Stimulated activated memory B cell treated with anti-CD40 and anti-IgM and Interleukin-4, amounts not matched to agents 10 μg/mL and 1 μg/mL and 100 μg/mL, for 72 hours (primary cell): Measurements from ENCODE around the gene USF2.
"Not testable (repeated sequence)": the region's sequence is repeated elsewhere in the genome, so short reads cannot be mapped to it uniquely, and the experiment has no call there.

Source experiments
- ATAC-seq: fragments of 150-1000 bp; cut with Tn5 transposase; 2 replicates; pipeline ENCODE4 v1.10.0; 2021
- H3K27ac Mint-ChIP-seq: one replicate; pipeline ENCODE4 v1.8.0; 2022; ENCODE audit warnings: mild to moderate bottlenecking, mixed read lengths
- H3K27me3 Mint-ChIP-seq: one replicate; pipeline ENCODE4 v1.8.0; 2022; ENCODE audit warnings: mixed read lengths
- H3K36me3 Mint-ChIP-seq: one replicate; pipeline ENCODE4 v1.8.0; 2022; ENCODE audit warnings: mixed read lengths
- H3K4me1 Mint-ChIP-seq: one replicate; pipeline ENCODE4 v1.8.0; 2022; ENCODE audit warnings: mixed read lengths
- H3K4me3 Mint-ChIP-seq: one replicate; pipeline ENCODE4 v1.8.0; 2022; ENCODE audit warnings: mild to moderate bottlenecking, moderate library complexity, mixed read lengths
- H3K9me3 Mint-ChIP-seq: one replicate; pipeline ENCODE4 v1.8.0; 2022; ENCODE audit warnings: mixed read lengths

Gene USF2, protein sequence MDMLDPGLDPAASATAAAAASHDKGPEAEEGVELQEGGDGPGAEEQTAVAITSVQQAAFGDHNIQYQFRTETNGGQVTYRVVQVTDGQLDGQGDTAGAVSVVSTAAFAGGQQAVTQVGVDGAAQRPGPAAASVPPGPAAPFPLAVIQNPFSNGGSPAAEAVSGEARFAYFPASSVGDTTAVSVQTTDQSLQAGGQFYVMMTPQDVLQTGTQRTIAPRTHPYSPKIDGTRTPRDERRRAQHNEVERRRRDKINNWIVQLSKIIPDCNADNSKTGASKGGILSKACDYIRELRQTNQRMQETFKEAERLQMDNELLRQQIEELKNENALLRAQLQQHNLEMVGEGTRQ

DNA sequence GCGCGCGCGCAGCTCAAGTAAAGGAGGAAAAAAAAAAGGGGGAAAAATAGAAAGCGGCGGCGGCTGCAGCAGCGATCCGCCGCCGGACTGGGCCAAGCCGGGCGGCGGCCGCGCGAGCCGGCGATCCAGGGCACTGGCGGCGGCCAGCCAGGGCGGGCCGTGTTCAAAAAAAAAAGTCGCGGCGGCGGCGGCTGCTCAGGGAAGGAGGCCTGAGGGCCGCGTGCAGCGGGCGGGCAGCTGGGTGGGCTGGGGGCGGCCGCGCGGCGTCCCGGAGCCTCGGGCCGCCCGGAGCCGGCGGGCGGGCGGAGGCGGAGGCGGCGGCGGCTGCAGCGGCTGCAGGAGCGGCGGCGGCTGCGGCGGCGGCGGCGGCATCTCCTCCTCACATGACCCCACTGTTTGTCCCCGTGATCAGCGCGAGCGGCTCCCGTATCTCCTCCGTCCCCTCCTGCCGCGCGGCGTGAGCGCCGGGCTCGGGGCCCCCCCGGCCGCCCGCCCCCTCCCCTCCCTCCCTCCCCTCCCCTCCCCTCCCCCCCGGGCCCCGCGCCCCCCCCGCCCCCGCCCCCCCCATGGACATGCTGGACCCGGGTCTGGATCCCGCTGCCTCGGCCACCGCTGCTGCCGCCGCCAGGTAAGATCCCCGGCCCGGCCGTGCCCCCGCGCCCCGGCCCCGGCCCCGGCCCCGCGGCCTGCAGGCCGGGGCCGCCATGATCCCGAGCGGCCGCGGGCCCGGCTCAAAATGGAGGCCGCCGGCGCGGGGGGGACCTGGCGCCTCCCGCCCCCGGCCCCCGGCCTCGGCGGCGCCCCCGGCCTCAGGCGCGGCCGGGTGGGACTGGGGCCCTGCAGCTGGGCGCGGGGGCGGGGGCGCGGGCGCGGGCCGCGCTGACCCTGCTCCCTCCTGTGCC, at the start of gene USF2:
TSS of gene USF2 (plus strand) at position 427 of the 902 bp plus-strand sequence. CDS start at position 567, 140 bp downstream.
- ATAC-seq = peak; percentile 40
- Mint-ChIP-seq H3K9me3 (no peaks in the 10 kb centered on the region), H3K36me3 (peaks cover 36% of the 10 kb centered on the region), H3K4me3 (peak within 1 kb of the TSS; percentile 95), H3K27me3 (no peaks in the 10 kb centered on the region), H3K27ac (peak within 1 kb of the TSS; percentile 98), H3K4me1 (peaks cover 75% of the 10 kb centered on the region)

DNA sequence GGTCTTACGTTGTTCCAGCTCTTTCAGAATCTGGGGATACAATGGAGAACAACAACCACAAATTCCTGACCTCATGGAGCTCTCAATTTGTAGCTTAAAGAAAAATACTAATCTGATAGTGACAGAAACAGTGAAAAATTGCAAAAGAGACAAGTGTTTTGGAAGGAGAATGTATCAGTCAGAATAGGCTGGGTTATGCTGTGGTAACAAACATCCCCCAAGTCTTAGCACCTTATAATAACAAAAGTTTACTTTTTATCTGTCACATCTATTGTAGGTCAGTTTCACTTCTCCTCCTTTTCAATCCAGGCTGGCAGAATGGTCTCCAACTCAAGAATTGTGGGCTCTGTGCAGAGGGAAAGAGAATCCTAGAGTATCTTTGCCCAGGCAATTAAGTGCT, 49.8 kb upstream of the USF2 start:
- ATAC-seq = no peak
- Mint-ChIP-seq H3K4me3 (no peak overlapping the region), H3K27ac (no peak overlapping the region), H3K9me3 (peaks cover 3% of the 10 kb centered on the region), H3K36me3 (no peaks in the 10 kb centered on the region), H3K27me3 (no peaks in the 10 kb centered on the region), H3K4me1 (peaks cover 31% of the 10 kb centered on the region)

DNA sequence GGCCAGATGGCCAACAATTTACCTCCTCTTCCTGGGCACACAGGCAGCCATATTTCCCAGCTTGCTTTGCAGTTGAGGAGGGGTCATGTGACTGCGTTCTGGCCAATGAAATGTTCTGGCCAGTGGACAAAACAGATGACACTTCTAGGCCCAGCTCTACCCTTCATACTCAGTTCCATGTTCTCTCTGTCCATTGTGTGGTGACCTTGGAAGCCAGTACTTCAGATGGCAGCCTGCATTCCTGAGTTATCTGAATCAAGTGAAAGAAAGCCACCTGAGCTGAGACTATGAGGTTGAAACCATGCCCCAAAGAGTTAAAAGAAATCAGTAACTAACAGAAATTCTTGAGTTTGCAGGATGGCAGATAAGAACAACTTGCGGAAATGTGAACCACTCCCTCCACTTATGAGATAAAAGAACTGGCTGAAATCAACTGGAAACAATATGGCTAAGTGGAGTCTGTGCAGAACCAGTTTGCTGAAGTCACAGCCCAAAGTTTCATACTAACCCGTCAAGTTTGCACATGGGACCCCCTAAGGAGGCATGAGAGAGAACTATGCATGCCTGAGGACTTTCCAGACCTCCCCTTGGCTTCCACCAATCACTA, 48.3 kb upstream of the USF2 start:
- peaks cover 26% of the 10 kb centered on the region for H3K4me1 Mint-ChIP-seq
- peaks cover 3% of the 10 kb centered on the region for H3K9me3 Mint-ChIP-seq
- no peaks in the 10 kb centered on the region for H3K27me3 Mint-ChIP-seq
- no peak for ATAC-seq
- H3K27ac Mint-ChIP-seq = no peak overlapping the region
- H3K36me3 Mint-ChIP-seq = no peaks in the 10 kb centered on the region
- no peak overlapping the region for H3K4me3 Mint-ChIP-seq

DNA sequence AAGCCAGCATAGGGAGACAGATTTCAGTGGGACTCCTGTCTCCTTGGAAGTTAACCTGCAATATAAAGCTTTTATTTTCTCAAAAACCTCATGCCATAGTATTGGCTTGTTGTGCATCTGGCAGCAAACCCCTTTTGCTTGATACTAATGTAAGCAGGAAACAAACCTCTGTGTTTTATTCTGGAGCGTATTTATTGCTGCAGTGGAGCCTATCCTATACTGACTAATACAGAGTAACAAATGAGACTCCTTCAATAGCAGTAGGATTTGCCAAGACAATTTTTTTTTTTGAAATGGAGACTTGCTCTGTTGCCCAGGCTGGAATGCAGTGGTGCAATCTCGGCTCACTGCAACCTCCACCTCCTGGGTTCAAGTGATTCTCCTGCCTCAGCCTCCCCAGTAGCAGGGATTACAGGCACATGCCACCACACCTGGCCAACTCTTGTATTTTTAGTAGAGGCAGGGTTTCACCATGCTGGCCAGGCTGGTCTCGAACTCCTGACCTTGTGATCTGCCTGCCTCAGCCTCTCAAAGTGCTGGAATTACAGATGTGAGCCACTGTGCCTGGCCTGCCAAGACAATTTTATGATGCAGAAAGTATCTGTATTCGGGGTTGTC, 47.7 kb upstream of the USF2 start:
- H3K4me1 Mint-ChIP-seq = peaks cover 26% of the 10 kb centered on the region
- not testable (repeated sequence) for H3K36me3 Mint-ChIP-seq, H3K4me3 Mint-ChIP-seq, H3K9me3 Mint-ChIP-seq, ATAC-seq, H3K27ac Mint-ChIP-seq, H3K27me3 Mint-ChIP-seq

DNA sequence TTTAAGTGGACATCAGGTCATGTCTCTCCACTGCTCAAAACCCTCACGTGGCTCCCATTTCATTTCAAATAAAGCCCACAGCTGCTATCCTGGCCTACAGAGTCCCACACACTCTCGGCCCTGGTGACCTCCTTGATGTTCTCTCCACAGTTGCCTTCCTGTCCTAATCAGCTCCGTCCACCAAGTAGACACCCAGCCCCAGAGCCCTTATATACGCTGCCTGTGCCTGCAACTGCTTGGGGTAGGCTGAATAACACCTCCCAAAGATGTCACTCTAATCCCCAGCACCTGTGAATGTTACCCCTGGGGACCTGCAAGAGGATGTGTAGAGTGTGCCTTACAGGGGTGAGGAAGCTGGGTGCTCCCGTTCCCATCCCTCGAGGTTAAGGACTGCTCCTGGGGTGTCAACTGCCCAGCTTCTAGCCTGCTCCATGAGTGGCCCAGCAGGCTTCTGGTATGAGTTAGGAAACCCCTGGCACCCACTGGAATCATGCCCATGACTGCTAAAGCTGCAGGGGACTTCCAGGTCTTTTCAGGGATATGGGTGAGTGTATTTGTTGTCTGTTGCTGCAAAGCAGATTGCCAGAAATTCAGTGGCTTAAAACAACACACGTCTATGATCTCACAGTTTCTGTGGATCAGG, 46.3 kb upstream of the USF2 start:
- no peak overlapping the region for H3K4me3 Mint-ChIP-seq
- peaks cover 17% of the 10 kb centered on the region for H3K4me1 Mint-ChIP-seq
- H3K27ac Mint-ChIP-seq = no peak overlapping the region
- ATAC-seq = no peak
- no peaks in the 10 kb centered on the region for H3K36me3 Mint-ChIP-seq
- H3K27me3 Mint-ChIP-seq = no peaks in the 10 kb centered on the region
- H3K9me3 Mint-ChIP-seq = peaks cover 3% of the 10 kb centered on the region

DNA sequence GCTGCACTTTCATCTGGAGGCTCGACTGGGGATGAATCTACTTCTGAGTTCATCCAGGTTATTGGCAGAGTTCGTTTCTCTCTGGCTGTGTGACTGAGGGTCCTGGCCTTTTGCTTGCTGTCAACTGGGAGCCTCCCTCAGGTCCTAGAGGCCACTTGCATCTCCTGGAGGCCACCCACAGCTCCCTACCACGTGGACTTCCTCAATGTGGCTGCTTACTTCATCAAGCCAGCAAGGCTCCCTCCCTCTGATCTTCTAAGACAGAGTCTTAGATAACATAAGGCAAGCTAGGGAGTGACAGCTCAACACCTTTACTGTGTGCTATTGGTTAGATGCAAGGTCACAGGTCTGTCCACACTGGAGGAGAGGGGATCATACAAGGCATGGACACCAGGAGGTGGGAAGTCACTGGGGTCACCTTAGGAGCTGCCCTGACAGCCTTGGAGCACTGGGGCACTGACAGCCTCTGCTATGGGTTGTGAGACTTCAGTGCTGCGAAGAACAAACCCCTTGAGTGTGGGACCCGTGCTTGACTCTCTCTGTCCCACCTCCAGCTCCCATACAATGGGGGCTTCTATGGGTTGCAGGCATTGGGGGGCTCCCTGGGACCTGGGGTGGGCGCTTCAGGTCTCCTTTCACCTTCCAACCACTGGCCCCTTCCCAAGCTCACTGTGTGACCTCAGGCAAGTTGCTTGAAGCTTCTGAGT, 45.5 kb upstream of the USF2 start:
- H3K27ac Mint-ChIP-seq = no peak overlapping the region
- no peaks in the 10 kb centered on the region for H3K27me3 Mint-ChIP-seq
- H3K36me3 Mint-ChIP-seq = no peaks in the 10 kb centered on the region
- peaks cover 3% of the 10 kb centered on the region for H3K9me3 Mint-ChIP-seq
- H3K4me3 Mint-ChIP-seq = no peak overlapping the region
- H3K4me1 Mint-ChIP-seq = peaks cover 17% of the 10 kb centered on the region
- ATAC-seq = no peak

DNA sequence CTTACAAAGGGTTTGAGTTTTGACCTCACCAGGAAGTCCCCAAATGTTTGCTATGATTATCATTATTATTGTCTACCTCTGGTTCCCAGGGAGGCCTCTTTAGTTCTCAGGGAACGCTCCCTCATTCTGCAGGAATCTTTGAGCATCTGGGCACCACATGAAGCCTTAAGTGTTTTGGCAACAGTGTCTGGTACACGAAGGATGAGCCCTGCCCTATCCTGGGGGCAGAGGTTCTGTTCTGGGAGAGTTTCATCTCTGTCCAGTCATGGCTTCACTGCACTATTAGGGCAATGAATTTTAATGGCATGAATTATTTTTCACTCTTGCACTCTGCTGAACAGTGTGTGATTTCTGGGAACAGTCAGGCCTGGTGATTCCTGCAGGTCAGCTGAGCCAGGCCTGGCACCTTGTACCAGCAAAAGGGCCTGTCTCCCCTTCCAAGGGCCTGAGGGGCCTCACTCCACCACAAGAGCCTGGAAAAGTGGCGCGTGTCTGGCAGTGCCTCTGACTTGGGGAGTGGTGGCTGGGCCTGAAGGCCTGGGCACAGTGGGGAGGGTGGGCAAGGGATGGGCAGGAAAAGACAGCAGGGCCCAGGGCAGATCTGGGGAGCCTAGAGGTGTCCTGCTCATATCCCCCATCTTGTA, 44.8 kb upstream of the USF2 start:
- no peak overlapping the region for H3K4me3 Mint-ChIP-seq

DNA sequence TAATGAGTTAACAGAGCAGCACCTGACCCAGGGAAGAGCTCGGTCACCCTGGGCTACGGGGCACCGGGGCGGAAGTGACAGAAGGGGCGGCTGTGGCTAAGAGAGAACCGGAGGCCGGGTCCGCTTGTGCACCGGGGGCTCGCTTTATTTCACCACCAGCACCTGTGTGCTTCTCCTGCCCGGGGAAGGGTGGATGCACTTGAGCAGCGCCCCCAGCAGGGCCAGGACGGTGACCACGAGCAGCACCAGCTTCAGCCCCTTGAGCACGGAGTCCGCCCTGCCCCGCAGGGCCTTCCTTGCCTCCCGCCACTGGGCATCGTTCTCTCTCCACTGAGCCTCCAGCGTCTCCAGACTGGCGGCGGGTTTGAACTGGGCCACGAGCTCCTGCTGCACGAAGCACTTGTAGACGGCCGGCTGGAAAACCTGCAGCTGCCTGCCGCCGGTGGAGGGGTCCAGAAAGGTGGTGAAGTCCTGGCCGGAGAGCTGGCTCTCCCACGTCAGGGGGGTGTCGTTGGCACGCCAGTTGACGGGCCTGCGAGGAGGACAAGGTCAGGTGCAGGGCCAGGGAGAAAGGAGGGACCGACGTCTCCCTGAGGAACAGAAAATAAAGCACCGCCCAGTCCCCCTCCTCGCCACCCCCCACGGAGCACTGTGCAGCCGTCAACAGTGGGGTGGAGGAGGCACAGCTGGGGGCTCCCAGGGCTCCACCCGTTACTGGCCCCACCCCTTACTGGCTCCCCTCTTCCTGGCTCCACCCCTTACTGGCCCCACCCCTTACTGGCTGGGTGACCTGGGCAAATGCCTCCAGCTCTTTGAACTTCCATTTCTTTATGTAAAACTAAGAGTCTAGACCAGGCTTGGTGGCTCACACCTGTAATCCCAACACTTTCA, 43.8 kb upstream of the USF2 start:
- H3K4me1 Mint-ChIP-seq = peaks cover 17% of the 10 kb centered on the region
- H3K9me3 Mint-ChIP-seq = no peaks in the 10 kb centered on the region
- H3K27me3 Mint-ChIP-seq = no peaks in the 10 kb centered on the region
- no peaks in the 10 kb centered on the region for H3K36me3 Mint-ChIP-seq
- no peak overlapping the region for H3K4me3 Mint-ChIP-seq
- ATAC-seq = peak; percentile 85
- peak overlapping the region; percentile 51 for H3K27ac Mint-ChIP-seq

More for the DNA sequence above, 44.8 kb upstream of the USF2 start:
- ATAC-seq = no peak
- H3K27me3 Mint-ChIP-seq = no peaks in the 10 kb centered on the region
- H3K4me1 Mint-ChIP-seq = peaks cover 17% of the 10 kb centered on the region
- H3K9me3 Mint-ChIP-seq = peaks cover 3% of the 10 kb centered on the region
- H3K27ac Mint-ChIP-seq = no peak overlapping the region
- H3K36me3 Mint-ChIP-seq = no peaks in the 10 kb centered on the region

DNA sequence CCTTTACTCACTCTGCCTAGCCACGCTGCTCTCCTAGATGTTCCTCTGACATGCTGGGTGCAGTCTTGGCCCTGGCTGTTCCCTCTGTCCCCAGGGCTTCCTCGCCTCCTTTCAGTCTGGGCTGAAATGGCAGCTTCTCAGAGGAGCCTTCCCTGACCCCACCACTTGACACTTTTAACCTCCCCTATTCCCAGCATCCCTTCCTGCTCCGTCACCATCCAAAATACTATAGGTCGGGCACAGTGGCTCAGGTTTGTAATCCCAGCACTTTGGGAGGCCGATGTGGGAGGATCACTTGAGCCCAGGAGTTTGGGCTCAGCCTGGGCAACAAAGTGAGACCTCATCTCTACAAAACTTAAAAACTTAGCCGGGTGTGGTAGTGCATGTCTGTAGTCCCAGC, 42.8 kb upstream of the USF2 start:
- Mint-ChIP-seq H3K4me1 (peaks cover 17% of the 10 kb centered on the region), H3K4me3 (no peak overlapping the region)
- no peak for ATAC-seq

DNA sequence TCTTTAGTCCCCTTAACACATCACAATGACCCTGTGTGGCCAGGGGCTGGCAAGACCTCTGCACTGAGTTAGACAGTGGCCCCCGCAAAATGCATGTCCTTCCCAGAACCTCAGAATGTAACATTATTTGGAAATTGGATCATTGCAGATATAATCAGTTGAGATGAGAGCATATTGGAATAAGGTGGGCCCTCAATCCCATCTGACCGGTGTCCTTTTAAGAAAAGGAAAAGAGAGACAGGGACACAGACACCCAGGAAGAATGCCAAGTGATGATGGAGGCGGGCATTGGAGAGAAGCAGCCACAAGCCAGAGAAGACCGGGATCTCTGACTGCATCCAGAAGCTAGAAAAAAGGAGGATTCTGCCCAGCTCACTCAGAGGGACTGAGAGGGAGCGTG, 42.0 kb upstream of the USF2 start:
- no peak overlapping the region for H3K4me3 Mint-ChIP-seq
- peaks cover 17% of the 10 kb centered on the region for H3K4me1 Mint-ChIP-seq
- no peaks in the 10 kb centered on the region for H3K36me3 Mint-ChIP-seq
- no peaks in the 10 kb centered on the region for H3K9me3 Mint-ChIP-seq
- ATAC-seq = no peak
- no peaks in the 10 kb centered on the region for H3K27me3 Mint-ChIP-seq
- no peak overlapping the region for H3K27ac Mint-ChIP-seq

More for the DNA sequence above, 42.8 kb upstream of the USF2 start:
- Mint-ChIP-seq H3K9me3 (no peaks in the 10 kb centered on the region), H3K27me3 (no peaks in the 10 kb centered on the region), H3K27ac (peak overlapping the region; percentile 51), H3K36me3 (no peaks in the 10 kb centered on the region)

DNA sequence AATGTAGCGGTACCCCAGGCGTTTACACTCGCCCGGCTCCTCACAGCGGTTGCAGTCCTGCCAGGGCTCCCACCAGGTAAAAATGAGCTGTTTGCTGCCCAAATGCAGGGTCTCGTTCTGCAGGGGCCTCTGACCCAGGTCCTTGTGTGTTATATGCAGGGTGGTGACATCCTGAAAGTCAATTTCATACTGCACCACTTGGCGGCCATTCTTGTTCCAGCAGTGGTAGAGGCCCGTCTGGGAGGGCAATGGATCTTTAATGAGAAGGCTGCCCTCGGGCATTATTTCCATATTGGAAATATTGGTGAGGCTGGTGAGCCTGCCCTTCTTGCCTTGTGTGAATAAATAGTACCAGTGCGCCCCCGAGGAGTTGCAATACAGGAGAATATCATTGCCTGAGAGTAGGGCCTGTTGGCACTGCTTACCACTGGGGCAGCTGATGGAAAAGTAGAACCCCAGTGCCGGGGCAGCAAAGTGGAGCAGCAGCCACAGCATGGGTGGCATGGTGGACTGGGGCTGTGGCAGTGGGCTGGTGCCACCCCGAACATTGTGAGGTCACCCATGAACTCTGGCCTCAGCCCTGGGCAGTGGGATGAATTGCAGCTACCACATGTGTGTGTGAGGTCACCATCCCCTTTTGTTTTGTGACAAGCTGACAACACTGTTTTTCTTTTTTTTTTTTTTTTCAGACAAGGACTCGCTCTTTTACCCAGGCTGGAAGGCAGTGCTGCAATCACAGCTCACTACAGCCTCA, 40.4 kb upstream of the USF2 start, which contains the start of gene FAM187B:
TSS of gene FAM187B (minus strand) at position 563 of the 754 bp plus-strand sequence. CDS start at position 504, 59 bp downstream.
- Mint-ChIP-seq H3K4me3 (no peak within 1 kb of the TSS), H3K4me1 (peaks cover 20% of the 10 kb centered on the region), H3K9me3 (no peaks in the 10 kb centered on the region), H3K27ac (no peak within 1 kb of the TSS), H3K36me3 (no peaks in the 10 kb centered on the region), H3K27me3 (no peaks in the 10 kb centered on the region)
- no peak for ATAC-seq

DNA sequence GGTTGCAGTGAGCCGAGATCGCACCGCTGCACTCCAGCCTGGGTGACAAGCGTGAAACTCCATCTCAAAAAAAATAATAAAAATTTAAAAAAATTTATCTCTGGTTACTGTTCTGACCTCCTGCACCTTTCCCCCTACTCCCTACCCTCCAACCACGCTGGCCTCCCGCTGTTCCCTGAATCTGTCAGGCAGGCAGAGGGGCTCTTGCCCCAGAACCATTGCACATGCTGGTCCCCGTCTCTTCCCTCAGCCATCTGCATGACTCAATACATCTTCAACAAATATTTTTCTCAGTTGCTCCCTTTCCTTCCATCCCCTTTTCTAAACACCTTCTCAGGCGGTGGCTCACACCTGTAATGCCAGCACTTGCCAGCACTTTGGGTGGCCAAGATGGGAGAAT, 39.2 kb upstream of the USF2 start:
- no peak for ATAC-seq
- no peak overlapping the region for H3K27ac Mint-ChIP-seq
- H3K4me1 Mint-ChIP-seq = peaks cover 22% of the 10 kb centered on the region
- H3K27me3 Mint-ChIP-seq = no peaks in the 10 kb centered on the region
- H3K4me3 Mint-ChIP-seq = no peak overlapping the region
- no peaks in the 10 kb centered on the region for H3K9me3 Mint-ChIP-seq
- no peaks in the 10 kb centered on the region for H3K36me3 Mint-ChIP-seq
